ENCODE measurements around the gene DOK4. TPM values are rescaled to one million over a fixed set of nuclear protein-coding genes. Genes with fewer than 3 reads are reported as not detected.
A peak's percentile ranks its signal among the peaks of the same experiment; 100 is the strongest.

The DOK4 gene
- total RNA-seq, 2 donors from 2014 or later: 17.9 to 22.1 TPM

DNA sequence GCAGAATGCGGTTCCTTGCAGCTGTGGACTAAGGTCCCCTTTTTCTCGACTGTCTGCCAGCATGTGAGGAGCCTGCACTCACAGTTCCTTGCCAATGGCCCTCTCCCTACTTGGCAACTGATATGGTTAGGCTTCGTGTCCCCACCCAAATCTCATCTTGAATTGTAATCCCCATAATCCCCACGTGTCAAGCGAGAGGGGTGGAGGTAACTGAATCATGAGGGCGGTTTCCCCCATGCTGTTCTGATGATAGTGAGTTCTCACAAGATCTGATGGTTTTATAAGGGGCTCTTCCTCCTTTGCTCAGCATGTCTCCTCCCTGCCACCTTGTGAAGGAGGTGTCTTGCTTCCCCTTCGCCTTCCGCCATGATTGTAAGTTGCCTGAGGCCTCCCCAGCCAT is 59.0 kb downstream of the DOK4 start:
- no peaks in the 10 kb centered on the region for H3K9me3 ChIP-seq (ENCODE audit: control insufficient read depth, low read length)
- H3K36me3 ChIP-seq (ENCODE audit: control insufficient read depth, insufficient read depth, low read length): peaks cover 44% of the 10 kb centered on the region
- Mint-ChIP-seq H3K4me1 (peaks cover 24% of the 10 kb centered on the region), H3K9me3 (no peaks in the 10 kb centered on the region), H3K27me3 (ENCODE audit: insufficient read depth) (peaks cover 19% of the 10 kb centered on the region), H3K36me3 (ENCODE audit: low read depth) (peaks cover 42% of the 10 kb centered on the region), H3K4me3 (no peak overlapping the region), H3K27ac (peak overlapping the region; percentile 32)
- 74 to 82% methylated on average over 5 to 8 of the region's 8 CpGs for WGBS, 2 experiments (ENCODE audit: insufficient coverage in 1 of 2, insufficient read length in 1 of 2)
- no peak overlapping the region for H3K4me3 ChIP-seq (ENCODE audit: low read length)
- no peak overlapping the region for H3K27ac ChIP-seq (ENCODE audit: low read depth, low read length)
- DNase-seq: peak; percentile 55
- peaks cover 15% of the 10 kb centered on the region for H3K27me3 ChIP-seq (ENCODE audit: control insufficient read depth, insufficient read depth, low read length, poor library complexity, severe bottlenecking)
- peaks cover 4% of the 10 kb centered on the region for H3K4me1 ChIP-seq (ENCODE audit: control insufficient read depth, insufficient read depth, low read length)
- TF ChIP-seq, protein P1, sequence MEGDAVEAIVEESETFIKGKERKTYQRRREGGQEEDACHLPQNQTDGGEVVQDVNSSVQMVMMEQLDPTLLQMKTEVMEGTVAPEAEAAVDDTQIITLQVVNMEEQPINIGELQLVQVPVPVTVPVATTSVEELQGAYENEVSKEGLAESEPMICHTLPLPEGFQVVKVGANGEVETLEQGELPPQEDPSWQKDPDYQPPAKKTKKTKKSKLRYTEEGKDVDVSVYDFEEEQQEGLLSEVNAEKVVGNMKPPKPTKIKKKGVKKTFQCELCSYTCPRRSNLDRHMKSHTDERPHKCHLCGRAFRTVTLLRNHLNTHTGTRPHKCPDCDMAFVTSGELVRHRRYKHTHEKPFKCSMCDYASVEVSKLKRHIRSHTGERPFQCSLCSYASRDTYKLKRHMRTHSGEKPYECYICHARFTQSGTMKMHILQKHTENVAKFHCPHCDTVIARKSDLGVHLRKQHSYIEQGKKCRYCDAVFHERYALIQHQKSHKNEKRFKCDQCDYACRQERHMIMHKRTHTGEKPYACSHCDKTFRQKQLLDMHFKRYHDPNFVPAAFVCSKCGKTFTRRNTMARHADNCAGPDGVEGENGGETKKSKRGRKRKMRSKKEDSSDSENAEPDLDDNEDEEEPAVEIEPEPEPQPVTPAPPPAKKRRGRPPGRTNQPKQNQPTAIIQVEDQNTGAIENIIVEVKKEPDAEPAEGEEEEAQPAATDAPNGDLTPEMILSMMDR (conservative IDR thresholded peaks at IDR 0.05): no peak
- no peak overlapping the region for H3K9ac ChIP-seq (ENCODE audit: extremely low read depth, low read length, poor library complexity, severe bottlenecking)

DNA sequence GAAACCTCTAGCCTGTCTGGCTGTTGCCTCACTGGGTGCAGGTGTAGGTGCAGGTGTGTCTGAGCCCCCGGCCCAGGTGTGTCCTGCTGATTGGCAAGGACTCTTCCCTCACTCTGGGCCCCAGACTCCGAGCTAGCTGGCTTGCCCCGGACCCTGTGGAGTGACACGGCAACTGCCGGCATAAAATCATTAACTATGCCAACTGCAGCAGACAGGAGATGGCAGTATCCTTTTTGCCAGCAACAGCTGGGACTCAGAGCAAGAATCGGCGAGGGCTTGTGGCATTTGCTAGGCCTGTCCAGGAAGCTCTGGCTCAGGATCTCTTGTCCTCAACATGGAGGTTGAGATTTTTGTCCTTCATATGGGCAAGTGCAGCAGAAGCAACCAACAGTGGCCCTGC is 59.9 kb downstream of the DOK4 start:
- no peak for DNase-seq
- H3K27ac ChIP-seq (ENCODE audit: low read depth, low read length): no peak overlapping the region
- WGBS, 2 experiments (ENCODE audit: insufficient coverage in 1 of 2, insufficient read length in 1 of 2): 91 to 100% methylated on average over 7 of the region's 7 CpGs
- H3K36me3 ChIP-seq (ENCODE audit: control insufficient read depth, insufficient read depth, low read length): peaks cover 34% of the 10 kb centered on the region
- Mint-ChIP-seq H3K36me3 (ENCODE audit: low read depth) (peaks cover 39% of the 10 kb centered on the region), H3K4me1 (peaks cover 25% of the 10 kb centered on the region), H3K27ac (no peak overlapping the region), H3K4me3 (no peak overlapping the region), H3K9me3 (no peaks in the 10 kb centered on the region), H3K27me3 (ENCODE audit: insufficient read depth) (peaks cover 21% of the 10 kb centered on the region)
- H3K4me1 ChIP-seq (ENCODE audit: control insufficient read depth, insufficient read depth, low read length): peaks cover 4% of the 10 kb centered on the region
- H3K4me3 ChIP-seq (ENCODE audit: low read length): no peak overlapping the region
- H3K9me3 ChIP-seq (ENCODE audit: control insufficient read depth, low read length): no peaks in the 10 kb centered on the region
- TF ChIP-seq, protein P1 (conservative IDR thresholded peaks at IDR 0.05): no peak
- peaks cover 15% of the 10 kb centered on the region for H3K27me3 ChIP-seq (ENCODE audit: control insufficient read depth, insufficient read depth, low read length, poor library complexity, severe bottlenecking)
- H3K9ac ChIP-seq (ENCODE audit: extremely low read depth, low read length, poor library complexity, severe bottlenecking): no peak overlapping the region

DNA sequence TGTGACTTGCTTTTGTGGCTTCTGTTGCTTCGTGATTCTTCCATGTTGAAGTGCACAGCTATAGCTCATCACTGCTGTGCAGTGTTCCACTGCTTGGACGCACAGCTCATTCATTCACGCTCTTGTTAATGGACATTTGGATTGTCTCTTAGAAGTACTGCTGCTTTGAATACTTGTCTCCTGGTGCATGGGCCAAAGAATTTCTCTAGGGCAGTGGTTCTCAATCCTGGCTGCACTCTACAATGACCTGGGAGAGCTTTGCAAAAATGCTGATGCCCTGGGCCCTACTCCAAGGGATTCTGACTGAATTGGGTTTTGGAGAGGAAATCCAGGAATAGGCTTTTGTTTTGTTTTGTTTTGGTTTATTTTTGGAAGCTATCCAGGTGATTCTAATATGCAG is 61.7 kb downstream of the DOK4 start:
- peaks cover 25% of the 10 kb centered on the region for H3K4me1 Mint-ChIP-seq
- H3K27ac ChIP-seq (ENCODE audit: low read depth, low read length): no peak overlapping the region
- peaks cover 15% of the 10 kb centered on the region for H3K27me3 ChIP-seq (ENCODE audit: control insufficient read depth, insufficient read depth, low read length, poor library complexity, severe bottlenecking)
- no peaks in the 10 kb centered on the region for H3K9me3 Mint-ChIP-seq
- peaks cover 21% of the 10 kb centered on the region for H3K36me3 Mint-ChIP-seq (ENCODE audit: low read depth)
- WGBS, 2 experiments (ENCODE audit: insufficient coverage in 1 of 2, insufficient read length in 1 of 2): 92 to 93% methylated on average over 3 of the region's 3 CpGs
- no peak overlapping the region for H3K4me3 Mint-ChIP-seq
- H3K27ac Mint-ChIP-seq: no peak overlapping the region
- peaks cover 4% of the 10 kb centered on the region for H3K4me1 ChIP-seq (ENCODE audit: control insufficient read depth, insufficient read depth, low read length)
- TF ChIP-seq, protein P1 (conservative IDR thresholded peaks at IDR 0.05): no peak
- no peaks in the 10 kb centered on the region for H3K9me3 ChIP-seq (ENCODE audit: control insufficient read depth, low read length)
- no peak overlapping the region for H3K4me3 ChIP-seq (ENCODE audit: low read length)
- H3K9ac ChIP-seq (ENCODE audit: extremely low read depth, low read length, poor library complexity, severe bottlenecking): no peak overlapping the region
- peaks cover 18% of the 10 kb centered on the region for H3K27me3 Mint-ChIP-seq (ENCODE audit: insufficient read depth)
- H3K36me3 ChIP-seq (ENCODE audit: control insufficient read depth, insufficient read depth, low read length): peaks cover 17% of the 10 kb centered on the region
- no peak for DNase-seq
